H9 (cell line): ENCODE results near the gene IGF2BP2. TPM values are rescaled to one million over a fixed set of nuclear protein-coding genes. Genes with fewer than 3 reads are reported as not detected.

Experiments used
- DNase-seq: peaks from one replicate; pipeline ENCODE4 v3.0.0-alpha.2; 2017
- H2AFZ ChIP-seq: one replicate; pipeline ENCODE4 v1.6.1; 2013; ENCODE audit warnings: mild to moderate bottlenecking, low read length, control low read depth, moderate library complexity
- H2AK5ac ChIP-seq: 2 replicates; pipeline ENCODE4 v1.6.1; 2013; ENCODE audit warnings: low read length, control low read depth, mixed read lengths; ENCODE audit not compliant: insufficient read length
- H2BK120ac ChIP-seq: one replicate; pipeline ENCODE4 v1.6.1; 2013; ENCODE audit warnings: low read depth, mild to moderate bottlenecking, low read length, control low read depth, inconsistent platforms; ENCODE audit not compliant: poor library complexity, severe bottlenecking
- H2BK12ac ChIP-seq: 2 replicates; pipeline ENCODE4 v1.6.1; 2013; ENCODE audit warnings: low read length, control low read depth, mixed read lengths, low read depth; ENCODE audit not compliant: insufficient read length
- H2BK15ac ChIP-seq: 2 replicates; pipeline ENCODE4 v1.6.1; 2013; ENCODE audit warnings: low read depth, low read length, control low read depth
- H2BK20ac ChIP-seq: one replicate; pipeline ENCODE4 v1.6.1; 2013; ENCODE audit warnings: low read depth, mild to moderate bottlenecking, low read length, control low read depth, inconsistent platforms; ENCODE audit not compliant: poor library complexity, severe bottlenecking
- H2BK5ac ChIP-seq: 2 replicates; pipeline ENCODE4 v1.6.1; 2013; ENCODE audit warnings: low read length, control low read depth, mixed read lengths; ENCODE audit not compliant: insufficient read length
- H3K14ac ChIP-seq: 2 replicates; pipeline ENCODE4 v1.6.1; 2013; ENCODE audit warnings: low read length, control low read depth; ENCODE audit not compliant: insufficient read depth
- H3K18ac ChIP-seq: 2 replicates; pipeline ENCODE4 v1.6.1; 2013; ENCODE audit warnings: low read depth, mild to moderate bottlenecking, mixed read lengths, low read length, control low read depth; ENCODE audit not compliant: insufficient read length
- H3K23ac ChIP-seq: 2 replicates; pipeline ENCODE4 v1.6.1; 2013; ENCODE audit warnings: low read length, control low read depth, mixed read lengths, low read depth; ENCODE audit not compliant: insufficient read length
- H3K23me2 ChIP-seq: 2 replicates; pipeline ENCODE4 v1.6.1; 2013; ENCODE audit warnings: low read depth, mild to moderate bottlenecking, mixed read lengths, low read length, control low read depth; ENCODE audit not compliant: insufficient read length, poor library complexity, severe bottlenecking
- H3K27ac ChIP-seq: 2 replicates; pipeline ENCODE4 v1.5.1; 2013; ENCODE audit warnings: low read length, control low read depth, mixed read lengths, low read depth; ENCODE audit not compliant: insufficient read length
- H3K27me3 ChIP-seq: 2 replicates; pipeline ENCODE4 v1.6.1; 2013; ENCODE audit warnings: low read length, control low read depth, inconsistent platforms; ENCODE audit not compliant: insufficient read depth
- H3K4ac ChIP-seq: 2 replicates; pipeline ENCODE4 v1.6.1; 2013; ENCODE audit warnings: low read depth, mild to moderate bottlenecking, control low read depth, inconsistent platforms, low read length, moderate library complexity
- H3K4me1 ChIP-seq: 2 replicates; pipeline ENCODE4 v1.6.1; 2013; ENCODE audit warnings: low read length, control low read depth, inconsistent platforms; ENCODE audit not compliant: insufficient read depth
- H3K4me2 ChIP-seq: 2 replicates; pipeline ENCODE4 v1.6.1; 2013; ENCODE audit warnings: low read length, control low read depth, mixed read lengths; ENCODE audit not compliant: insufficient read length, insufficient read depth
- H3K56ac ChIP-seq: 2 replicates; pipeline ENCODE4 v1.6.1; 2013; ENCODE audit warnings: low read depth, mild to moderate bottlenecking, mixed read lengths, low read length, control low read depth; ENCODE audit not compliant: insufficient read length
- H3K79me1 ChIP-seq: 2 replicates; pipeline ENCODE4 v1.6.1; 2013; ENCODE audit warnings: low read depth, mild to moderate bottlenecking, moderate library complexity, low read length, control low read depth, inconsistent platforms; ENCODE audit not compliant: insufficient read depth, poor library complexity, severe bottlenecking
- H3K79me2 ChIP-seq: 2 replicates; pipeline ENCODE4 v1.6.1; 2013; ENCODE audit warnings: low read length, control low read depth, inconsistent platforms; ENCODE audit not compliant: insufficient read depth
- H3K9ac ChIP-seq: 2 replicates; pipeline ENCODE4 v1.6.1; 2013; ENCODE audit warnings: low read length, control low read depth, mixed read lengths; ENCODE audit not compliant: insufficient read length; ENCODE audit errors: extremely low read depth
- H3K9me3 ChIP-seq: one replicate; pipeline ENCODE4 v1.6.1; 2013; ENCODE audit warnings: low read depth, low read length, inconsistent platforms; ENCODE audit not compliant: control insufficient read depth
- H3T11ph ChIP-seq: one replicate; pipeline ENCODE4 v1.6.1; 2013; ENCODE audit warnings: mild to moderate bottlenecking, low read length, control low read depth, inconsistent platforms
- H4K20me1 ChIP-seq: one replicate; pipeline ENCODE4 v1.6.1; 2013; ENCODE audit not compliant: control insufficient read depth, insufficient read length, insufficient read depth
- H4K5ac ChIP-seq: 2 replicates; pipeline ENCODE4 v1.6.1; 2013; ENCODE audit warnings: low read depth, mild to moderate bottlenecking, mixed read lengths, low read length, control low read depth; ENCODE audit not compliant: insufficient read length
- H4K8ac ChIP-seq: replicated peaks from 2 replicates; pipeline ENCODE4 v1.6.1; 2013; ENCODE audit warnings: low read length, control low read depth, mixed read lengths, low read depth; ENCODE audit not compliant: insufficient read length
- H4K91ac ChIP-seq: 2 replicates; pipeline ENCODE4 v1.6.1; 2013; ENCODE audit warnings: low read depth, mild to moderate bottlenecking, moderate library complexity, mixed read lengths, low read length, control low read depth; ENCODE audit not compliant: insufficient read length
- H3K27ac Mint-ChIP-seq, 3 experiments: 2 replicates in 2 of 3; 3 replicates in 1 of 3; pipeline ENCODE4 v1.8.0; 2020 to 2021; ENCODE audit warnings: mixed read lengths in 3 of 3, mild to moderate bottlenecking in 1 of 3, moderate library complexity in 1 of 3
- H3K27me3 Mint-ChIP-seq: 2 replicates; pipeline ENCODE4 v1.8.0; 2021; ENCODE audit warnings: low read depth, mild to moderate bottlenecking, moderate library complexity, mixed read lengths
- H3K36me3 Mint-ChIP-seq, 3 experiments: 2 replicates in 2 of 3; 3 replicates in 1 of 3; pipeline ENCODE4 v1.8.0; 2020 to 2021; ENCODE audit warnings: low read depth in 3 of 3, mixed read lengths in 3 of 3; ENCODE audit not compliant: insufficient read depth in 1 of 3
- H3K4me1 Mint-ChIP-seq, 2 experiments: 2 replicates each; pipeline ENCODE4 v1.8.0; 2020; ENCODE audit warnings: mixed read lengths in 2 of 2
- H3K4me3 Mint-ChIP-seq, 2 experiments: 2 replicates in 1 of 2; 3 replicates in 1 of 2; pipeline ENCODE4 v1.8.0; 2020 to 2021; ENCODE audit warnings: mild to moderate bottlenecking in 2 of 2, mixed read lengths in 2 of 2, moderate library complexity in 1 of 2
- H3K9me3 Mint-ChIP-seq, 2 experiments: 2 replicates in 1 of 2; 3 replicates in 1 of 2; pipeline ENCODE4 v1.8.0; 2020; ENCODE audit warnings: mild to moderate bottlenecking in 2 of 2, mixed read lengths in 2 of 2, moderate library complexity in 1 of 2
- WGBS: extraction: QIAGEN DNeasy Blood & Tissue Kit; methylation state at CpG from one replicate; pipeline ENCODE4 v1.1.7; 2013; ENCODE audit warnings: missing lambda C conversion rate, low lambda C conversion rate, mixed read lengths; ENCODE audit not compliant: insufficient read length; ENCODE audit errors: extremely low coverage; 5-methylcytosine and 5-hydroxymethylcytosine counted together
- total RNA-seq: library from RNA; stranded (reverse); gene quantifications from 2 replicates; pipeline ENCODE4 v1.2.1, GENCODE V29; 2021
- TF ChIP-seq, protein P1 (sequence below): fragments of 200-600 bp; sonication (generic); conservative IDR thresholded peaks from 3 replicates; pipeline ENCODE4 v1.8.0; 2021; ENCODE audit warnings: antibody characterized with exemption, mild to moderate bottlenecking

IGF2BP2 gene
- total RNA-seq, 1 experiment from 2014 or later = 130 TPM

DNA sequence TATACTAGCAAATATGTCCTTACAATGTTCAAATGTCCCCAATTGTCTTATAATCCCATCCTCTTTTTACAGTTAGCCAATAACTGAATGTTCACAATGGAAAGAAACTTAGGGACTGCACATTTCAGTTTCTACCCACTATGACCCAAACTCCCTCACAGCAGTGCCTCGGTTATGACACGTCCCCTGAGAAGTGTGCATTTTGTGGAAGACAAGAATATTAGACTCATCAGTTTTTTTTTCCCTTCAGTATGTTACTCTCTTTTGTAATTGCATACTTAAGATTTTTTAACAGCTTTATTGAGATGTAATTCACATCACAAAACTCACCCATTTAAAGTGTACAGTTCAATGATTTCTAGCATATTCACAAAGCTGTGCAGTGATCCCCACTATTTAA lies 64.8 kb downstream of the IGF2BP2 start:
- no peak overlapping the region for H3K9ac ChIP-seq
- H2AK5ac ChIP-seq = no peak overlapping the region
- H3K4me2 ChIP-seq = no peak overlapping the region
- H3K27ac ChIP-seq = no peak overlapping the region
- H3K79me1 ChIP-seq = peaks cover 9% of the 10 kb centered on the region
- H3K18ac ChIP-seq = no peak overlapping the region
- peak overlapping the region in 1 of 3 experiments; percentile 39; a peak in 2 of 7 replicates for H3K27ac Mint-ChIP-seq
- no peaks in the 10 kb centered on the region for H3K27me3 Mint-ChIP-seq
- H3K4me1 ChIP-seq = peaks cover 4% of the 10 kb centered on the region; the same call in 1 of the 2 replicates
- no peak overlapping the region for H2BK20ac ChIP-seq
- H3K14ac ChIP-seq = no peak overlapping the region
- no peak overlapping the region for H3K4ac ChIP-seq
- no peaks in the 10 kb centered on the region for H3K23me2 ChIP-seq
- peaks cover 62 to 83% of the 10 kb centered on the region in 2 experiments for H3K4me1 Mint-ChIP-seq
- H3T11ph ChIP-seq = no peak overlapping the region
- H2BK15ac ChIP-seq = no peak overlapping the region
- whole genome bisulfite sequencing = no CpG with 5 or more reads among the region's 2 CpGs
- H3K56ac ChIP-seq = no peak overlapping the region
- H2AFZ ChIP-seq = no peak overlapping the region
- no peaks in the 10 kb centered on the region for H4K20me1 ChIP-seq
- no peaks in the 10 kb centered on the region for H3K27me3 ChIP-seq
- TF ChIP-seq, protein P1, sequence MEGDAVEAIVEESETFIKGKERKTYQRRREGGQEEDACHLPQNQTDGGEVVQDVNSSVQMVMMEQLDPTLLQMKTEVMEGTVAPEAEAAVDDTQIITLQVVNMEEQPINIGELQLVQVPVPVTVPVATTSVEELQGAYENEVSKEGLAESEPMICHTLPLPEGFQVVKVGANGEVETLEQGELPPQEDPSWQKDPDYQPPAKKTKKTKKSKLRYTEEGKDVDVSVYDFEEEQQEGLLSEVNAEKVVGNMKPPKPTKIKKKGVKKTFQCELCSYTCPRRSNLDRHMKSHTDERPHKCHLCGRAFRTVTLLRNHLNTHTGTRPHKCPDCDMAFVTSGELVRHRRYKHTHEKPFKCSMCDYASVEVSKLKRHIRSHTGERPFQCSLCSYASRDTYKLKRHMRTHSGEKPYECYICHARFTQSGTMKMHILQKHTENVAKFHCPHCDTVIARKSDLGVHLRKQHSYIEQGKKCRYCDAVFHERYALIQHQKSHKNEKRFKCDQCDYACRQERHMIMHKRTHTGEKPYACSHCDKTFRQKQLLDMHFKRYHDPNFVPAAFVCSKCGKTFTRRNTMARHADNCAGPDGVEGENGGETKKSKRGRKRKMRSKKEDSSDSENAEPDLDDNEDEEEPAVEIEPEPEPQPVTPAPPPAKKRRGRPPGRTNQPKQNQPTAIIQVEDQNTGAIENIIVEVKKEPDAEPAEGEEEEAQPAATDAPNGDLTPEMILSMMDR = no peak
- DNase-seq = no peak
- no peak overlapping the region for H4K8ac ChIP-seq
- H3K79me2 ChIP-seq = peaks cover 23% of the 10 kb centered on the region; the same call in 1 of the 2 replicates
- no peak overlapping the region for H2BK5ac ChIP-seq
- H3K9me3 ChIP-seq = peaks cover 7% of the 10 kb centered on the region
- H3K36me3 Mint-ChIP-seq = peaks cover 25 to 32% (median 27%) of the 10 kb centered on the region in 3 experiments
- H4K5ac ChIP-seq = no peak overlapping the region
- H2BK120ac ChIP-seq = no peak overlapping the region
- H3K9me3 Mint-ChIP-seq = peaks cover 17 to 23% of the 10 kb centered on the region in 2 experiments; a peak in 4 of 5 replicates
- H4K91ac ChIP-seq = no peak overlapping the region
- no peak overlapping the region for H3K23ac ChIP-seq
- H3K4me3 Mint-ChIP-seq = no peak overlapping the region
- H2BK12ac ChIP-seq = no peak overlapping the region
